T-helper 9 cell (primary cell): Measurements from ENCODE around the gene RNF166.

Experiments used
- DNase-seq: peaks from one replicate; pipeline ENCODE4 v3.0.0-alpha.2; 2020
- total RNA-seq, 2 donors: gene quantifications; one replicate each; lab custom pipeline; 2026; lab: John Stamatoyannopoulos, UW

The RNF166 gene
- total RNA-seq = 179 to 255 reads per million in 2 donors

- peak; percentile 94 for DNase-seq
Measured at GRCh38 chr16:88706229-88706964, at the start of gene RNF166, which contains the start of gene CTU2. TSS of gene RNF166 (minus strand) at chr16:88706408. CDS start at chr16:88706325, 83 bp downstream. TSS of gene CTU2 (plus strand) at chr16:88706503. CDS start at chr16:88706531, 28 bp downstream.

- DNase-seq = no peak
Measured at GRCh38 chr16:88754912-88755744, 48.9 kb upstream of the RNF166 start.

GRCh38 chr16:88754109-88754911 is 48.1 kb upstream of the RNF166 start:
- no peak for DNase-seq

DNA sequence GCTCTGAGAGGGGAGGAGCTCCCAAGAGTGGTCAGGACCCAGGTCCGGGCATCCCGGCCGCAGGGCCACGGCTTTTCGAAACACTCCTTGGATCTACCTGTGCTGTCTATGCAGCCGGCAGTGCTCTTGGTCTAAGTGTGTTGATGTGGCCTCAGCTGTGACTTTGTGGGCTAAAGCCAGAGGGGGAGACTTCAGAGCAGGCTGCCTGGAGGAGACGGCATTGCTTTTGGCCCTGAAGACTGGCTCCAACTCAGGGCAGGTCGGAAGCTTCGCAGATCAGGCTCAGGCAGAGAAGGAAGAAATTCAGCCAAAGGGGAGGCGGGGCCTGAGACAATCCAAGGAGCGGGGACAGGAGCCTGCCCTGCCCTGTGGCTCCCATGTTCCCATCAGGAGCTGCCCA is 47.4 kb upstream of the RNF166 start:
- DNase-seq = no peak

DNA sequence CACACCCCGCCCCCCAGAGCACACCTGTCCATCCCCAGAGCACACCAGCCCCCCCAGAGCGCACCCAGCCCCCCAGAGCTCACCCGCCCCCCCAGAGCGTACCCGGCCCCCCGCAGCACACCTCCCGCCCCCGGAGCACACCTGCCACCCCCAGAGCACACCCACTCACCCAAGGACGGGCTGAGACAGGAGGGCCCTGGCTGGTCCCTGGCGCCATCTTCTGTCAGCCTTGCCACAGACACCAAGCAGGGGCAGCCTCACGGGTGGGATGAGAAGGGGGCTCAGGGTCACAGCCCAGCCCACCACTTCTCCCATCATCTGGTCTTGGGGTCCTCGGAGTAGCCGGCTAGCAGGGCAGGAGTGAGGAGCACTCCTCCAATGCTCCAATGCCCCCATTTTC is 47.0 kb upstream of the RNF166 start:
- no peak for DNase-seq

DNA sequence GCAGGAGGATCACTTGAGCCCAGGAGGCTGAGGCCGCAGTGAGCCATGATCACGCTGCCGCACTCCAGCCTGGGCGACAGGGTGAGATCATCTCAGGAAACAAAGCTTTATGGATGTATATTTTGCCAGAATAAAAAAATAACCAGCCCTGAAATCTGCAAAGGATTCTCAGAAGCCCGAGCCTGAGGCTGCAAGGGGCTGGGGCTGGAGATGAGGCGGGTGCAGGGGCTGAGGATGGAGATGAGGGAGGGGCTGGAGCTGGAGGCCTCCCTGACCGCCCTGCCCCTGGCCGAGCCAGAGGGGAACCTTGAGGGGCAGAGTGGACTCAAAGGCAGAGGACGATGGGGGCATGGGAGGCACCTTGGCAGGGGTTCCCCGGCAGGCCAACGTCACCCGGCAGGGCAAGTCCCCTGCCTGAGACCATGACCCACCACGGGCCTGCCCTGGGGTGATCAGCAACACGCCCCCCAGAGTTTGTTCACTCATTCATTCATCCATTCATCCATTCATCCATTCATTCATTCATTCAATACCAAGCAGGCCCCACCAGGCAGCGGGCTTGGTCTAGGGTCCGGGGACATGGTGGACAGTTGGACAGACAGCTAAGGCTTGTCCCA is 46.3 kb upstream of the RNF166 start:
- no peak for DNase-seq

DNA sequence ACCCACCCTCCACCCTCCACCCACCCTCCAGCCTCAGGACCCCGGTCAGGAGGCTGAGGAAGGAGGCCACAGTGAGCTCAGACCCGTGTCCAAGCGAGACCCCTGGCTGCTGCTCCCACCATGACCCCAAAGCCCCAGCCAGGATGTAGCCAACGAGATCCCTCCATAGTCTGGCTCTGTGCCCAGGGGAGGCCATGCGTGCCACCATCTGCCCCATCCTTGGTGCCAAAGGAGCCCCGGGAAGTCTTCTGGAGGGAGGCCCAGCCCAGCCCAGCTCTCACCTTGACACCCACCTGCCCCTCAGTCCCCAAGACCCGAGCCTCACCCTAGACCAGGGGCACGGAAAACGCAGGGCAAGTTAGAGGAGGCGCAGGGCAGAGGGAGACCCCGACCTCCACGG is 44.6 kb upstream of the RNF166 start:
- no peak for DNase-seq

DNA sequence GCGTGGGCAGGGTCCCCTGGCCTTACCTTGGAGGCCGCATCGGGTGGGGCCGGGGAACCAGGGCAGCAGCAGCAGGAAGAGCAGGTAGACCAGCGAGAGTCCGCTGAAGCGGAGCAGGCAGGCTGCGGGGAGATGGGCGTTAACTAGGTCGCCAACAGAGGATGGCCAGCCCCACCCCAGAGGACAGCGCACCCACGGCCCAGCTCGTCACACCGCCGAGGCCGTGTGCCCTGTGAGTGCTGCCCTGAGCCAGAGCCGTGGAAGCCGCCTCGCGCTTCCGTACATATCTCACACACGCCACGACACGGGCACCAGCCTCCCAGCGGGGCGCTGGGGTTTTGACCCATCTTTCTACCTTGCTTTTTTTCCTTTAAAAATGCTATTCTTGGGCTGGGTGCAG is 43.1 kb upstream of the RNF166 start:
- DNase-seq = no peak

GRCh38 chr16:88748364-88748763 is 42.2 kb upstream of the RNF166 start:
- DNase-seq = no peak

DNA sequence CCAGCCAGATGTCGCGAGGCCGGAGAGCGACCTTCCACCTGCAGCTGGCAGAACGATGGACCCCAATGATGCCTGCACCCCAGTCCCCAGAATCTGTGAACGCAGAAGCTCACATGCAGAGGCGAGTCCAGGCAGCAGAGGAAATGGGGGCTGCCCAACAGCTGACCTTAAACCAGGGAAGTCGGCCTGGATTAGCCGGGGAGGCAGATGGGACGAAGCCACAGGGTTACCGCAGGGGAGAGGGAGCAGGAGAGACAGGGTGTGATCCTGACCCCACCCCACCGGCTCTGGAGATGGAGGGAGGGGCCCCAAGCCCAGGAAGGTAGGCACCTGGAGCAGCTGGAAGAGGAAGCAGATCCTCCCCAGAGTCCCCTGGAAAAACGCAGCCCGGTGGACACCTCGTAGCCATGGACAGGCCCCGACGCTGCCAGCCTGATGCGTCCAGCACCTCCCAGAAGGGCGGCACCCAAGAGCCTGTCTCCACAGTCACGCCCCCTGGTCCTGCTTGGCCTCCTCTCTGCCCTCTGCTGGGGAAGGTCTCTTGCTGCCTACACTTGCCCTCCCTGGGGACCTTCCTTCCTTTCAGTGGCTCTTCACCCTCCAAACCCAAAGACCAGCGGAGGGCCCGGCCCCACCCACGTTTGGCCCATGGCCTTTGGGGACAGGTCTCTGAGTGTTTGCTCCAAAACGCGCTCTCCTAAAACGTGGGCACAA is 41.5 kb upstream of the RNF166 start:
- no peak for DNase-seq

DNA sequence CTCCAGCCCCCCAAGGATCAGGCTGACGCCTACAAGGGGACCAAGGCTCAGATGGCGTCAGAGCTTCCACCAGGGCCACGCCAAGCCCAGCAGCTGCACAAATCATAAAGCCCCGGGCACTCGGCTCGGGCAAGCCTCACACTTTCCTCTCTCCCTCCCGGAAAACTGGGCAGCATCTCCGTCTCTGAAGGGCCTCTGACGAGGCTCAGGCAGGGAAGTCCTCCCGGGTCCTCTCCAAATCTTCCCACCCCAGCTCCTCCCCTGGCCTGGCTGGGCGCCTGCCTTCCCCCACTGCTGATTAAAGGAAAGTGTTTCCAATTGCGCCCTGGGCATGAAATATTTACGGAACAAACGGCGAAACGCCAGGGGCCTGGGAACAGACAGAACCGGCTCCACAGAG is 40.3 kb upstream of the RNF166 start:
- no peak for DNase-seq

DNA sequence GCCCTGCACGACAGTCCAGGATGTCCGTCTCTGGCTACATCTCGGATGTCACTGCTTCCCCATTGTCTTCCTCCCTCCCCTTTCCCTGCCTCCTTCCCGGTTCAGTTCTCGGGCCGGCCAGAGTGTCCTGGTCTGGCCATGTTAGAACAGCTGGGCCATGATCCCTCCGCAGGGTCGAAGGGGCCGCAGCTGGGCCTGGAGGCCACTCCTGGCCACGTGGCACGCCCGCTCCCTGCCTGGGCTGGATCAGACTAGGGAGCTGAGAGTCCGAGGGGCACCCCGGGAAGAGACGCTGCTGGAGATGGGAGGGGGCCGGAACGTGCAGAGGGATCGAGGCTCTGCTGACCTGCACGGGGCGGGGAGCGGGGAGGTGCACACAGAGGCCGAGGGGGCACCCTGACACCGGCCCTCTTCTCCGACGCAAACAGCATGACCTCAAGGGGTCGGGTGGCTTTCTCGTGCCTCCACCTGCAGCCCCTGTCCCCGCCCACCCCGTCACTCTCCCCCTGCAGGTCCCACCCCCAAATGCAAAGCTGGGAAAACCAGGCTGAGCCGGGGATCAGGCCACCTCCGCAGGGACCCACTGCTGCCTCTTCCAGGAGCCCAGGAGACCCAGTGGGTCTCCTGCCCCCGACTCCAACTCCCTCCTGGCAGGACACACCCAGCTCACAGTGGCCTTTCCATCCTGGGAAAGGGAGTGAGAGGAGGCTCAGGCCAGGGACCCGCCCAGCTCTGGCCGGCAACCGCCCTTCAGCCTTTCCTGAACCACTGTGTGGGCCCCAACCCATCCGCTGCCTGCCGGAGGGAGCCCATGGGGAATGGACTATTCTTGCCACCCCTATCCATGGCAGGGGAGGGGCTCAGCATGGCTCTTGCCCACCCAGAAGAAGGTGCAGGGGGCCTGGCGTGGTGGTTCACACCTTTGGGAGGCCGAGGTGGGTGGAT is 38.6 kb upstream of the RNF166 start:
- no peak for DNase-seq

GRCh38 chr16:88743693-88744576 is 37.7 kb upstream of the RNF166 start:
- DNase-seq = peak; percentile 77

DNA sequence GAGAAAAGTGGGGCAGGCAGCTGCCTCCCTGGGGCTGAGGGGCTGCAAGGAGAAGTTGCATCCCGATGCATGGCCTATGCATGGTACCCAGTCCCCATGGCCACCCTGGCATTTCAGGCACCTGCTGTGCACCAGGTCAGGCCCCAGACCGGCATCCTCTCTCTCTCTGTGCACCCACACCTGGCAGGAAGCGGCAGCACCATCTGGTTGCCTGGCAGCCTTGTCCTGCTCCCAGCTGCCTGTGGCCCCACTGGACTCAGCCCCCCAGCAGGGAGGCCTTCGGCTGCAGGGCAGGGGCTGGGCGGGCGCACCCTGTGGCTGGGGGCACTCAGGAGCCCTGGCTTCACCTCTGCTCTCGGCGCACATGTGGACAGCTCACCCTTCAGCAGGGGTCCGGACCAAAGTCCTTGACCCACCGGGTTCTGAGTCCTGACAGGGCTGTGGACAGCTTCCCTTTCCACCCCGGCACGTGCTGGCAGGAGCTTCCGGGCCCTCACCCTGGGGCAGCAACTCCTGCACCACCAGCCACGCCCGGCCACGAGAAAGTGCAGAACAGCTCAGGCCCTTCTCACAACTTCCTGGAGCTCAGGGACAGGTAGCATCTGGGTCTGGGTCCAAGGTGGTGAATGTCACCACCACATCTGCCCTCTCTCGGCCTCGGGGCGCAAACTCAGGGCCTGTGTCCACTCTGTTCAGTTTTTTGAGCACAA is 36.8 kb upstream of the RNF166 start:
- no peak for DNase-seq

GRCh38 chr16:88741368-88741767 is 35.2 kb upstream of the RNF166 start:
- DNase-seq = no peak

GRCh38 chr16:88740727-88741055 is 34.5 kb upstream of the RNF166 start:
- no peak for DNase-seq

- DNase-seq = no peak
Measured at GRCh38 chr16:88739977-88740726, 33.9 kb upstream of the RNF166 start.
